Activated T-cell treated with anti-CD3 and anti-CD28 coated beads for 24 hours (primary cell): Measurements from ENCODE around the gene PPFIA4.
A peak's percentile ranks its signal among the peaks of the same experiment; 100 is the strongest.
"Not testable (repeated sequence)": the region's sequence is repeated elsewhere in the genome, so short reads cannot be mapped to it uniquely, and the experiment has no call there.

ENCODE experiments used
- DNase-seq: peaks from one replicate; pipeline ENCODE4 v3.0.0-alpha.2; 2020; ENCODE audit warnings: low read depth

Gene PPFIA4

DNA sequence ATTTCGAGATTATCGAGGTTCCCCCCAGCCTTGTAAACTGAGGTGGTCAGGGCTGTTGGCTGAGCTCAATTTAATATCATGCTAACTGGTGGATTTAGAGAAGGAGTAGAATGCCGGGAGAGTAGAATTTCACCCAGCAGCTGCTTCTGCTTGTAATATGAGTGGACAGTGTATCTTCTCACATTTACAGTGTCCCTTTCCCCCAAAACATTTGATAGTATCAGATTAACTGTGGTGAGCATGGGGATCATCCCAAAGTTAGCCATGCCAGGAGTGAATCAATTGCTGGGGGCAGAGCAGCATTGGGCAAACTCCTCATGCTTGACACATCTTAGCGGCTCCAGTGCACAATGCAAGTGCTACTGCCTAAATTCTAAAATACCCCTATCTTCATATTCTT lies 9.2 kb upstream of the PPFIA4 start:
- DNase-seq = no peak

DNA sequence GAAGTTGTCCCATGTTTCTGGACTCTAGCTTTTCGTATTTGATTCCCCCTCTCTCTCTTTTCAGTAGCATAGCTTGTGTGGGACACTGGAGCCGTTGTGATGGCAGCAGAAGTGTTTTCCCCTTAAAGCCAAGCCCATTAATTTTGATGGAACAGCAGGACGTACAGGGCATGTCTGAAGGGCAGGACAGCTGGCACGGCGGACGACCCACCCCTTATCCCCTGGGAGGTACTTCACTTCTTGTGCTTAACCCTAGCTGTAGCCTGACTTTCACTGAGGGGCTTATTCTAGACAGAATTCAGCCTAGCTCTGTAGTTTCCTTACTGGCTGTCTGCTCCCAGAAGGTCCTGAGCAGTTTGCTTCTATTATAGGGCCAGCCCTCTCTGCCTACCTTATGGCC lies 8.6 kb upstream of the PPFIA4 start:
- DNase-seq = no peak

DNA sequence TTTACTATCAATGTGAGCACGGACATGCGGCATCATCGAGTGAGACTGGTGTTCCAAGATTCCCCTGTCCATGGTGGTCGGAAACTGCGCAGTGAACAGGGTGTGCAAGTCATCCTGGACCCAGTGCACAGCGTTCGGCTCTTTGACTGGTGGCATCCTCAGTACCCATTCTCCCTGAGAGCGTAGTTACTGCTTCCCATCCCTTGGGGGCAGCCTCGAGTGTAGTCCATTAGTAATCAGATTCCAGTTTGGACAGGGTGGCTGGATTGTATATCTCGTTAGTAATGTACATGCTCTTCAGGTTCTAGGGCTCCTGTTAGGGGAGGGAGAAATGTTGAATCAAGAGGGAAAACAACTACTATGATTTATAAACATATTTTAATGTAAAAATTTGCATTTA lies 3.4 kb upstream of the PPFIA4 start:
- not testable (repeated sequence) for DNase-seq

DNA sequence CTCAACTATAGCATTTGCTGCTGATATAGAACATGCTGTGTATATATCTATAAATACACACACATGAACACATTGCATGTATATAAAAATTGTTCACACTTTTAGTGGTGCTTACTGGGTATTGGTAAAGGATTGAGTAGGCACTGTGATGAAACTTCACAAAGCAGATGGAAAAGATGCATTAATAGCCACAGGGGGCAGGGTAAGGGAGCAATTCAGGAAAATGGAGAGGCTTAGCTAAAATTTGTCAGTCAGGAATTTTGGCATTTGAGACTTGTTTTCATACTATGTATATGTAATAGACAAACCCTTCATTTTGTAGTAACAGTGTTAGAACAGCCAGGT lies 633 bp upstream of the PPFIA4 start:
- DNase-seq = no peak

DNA sequence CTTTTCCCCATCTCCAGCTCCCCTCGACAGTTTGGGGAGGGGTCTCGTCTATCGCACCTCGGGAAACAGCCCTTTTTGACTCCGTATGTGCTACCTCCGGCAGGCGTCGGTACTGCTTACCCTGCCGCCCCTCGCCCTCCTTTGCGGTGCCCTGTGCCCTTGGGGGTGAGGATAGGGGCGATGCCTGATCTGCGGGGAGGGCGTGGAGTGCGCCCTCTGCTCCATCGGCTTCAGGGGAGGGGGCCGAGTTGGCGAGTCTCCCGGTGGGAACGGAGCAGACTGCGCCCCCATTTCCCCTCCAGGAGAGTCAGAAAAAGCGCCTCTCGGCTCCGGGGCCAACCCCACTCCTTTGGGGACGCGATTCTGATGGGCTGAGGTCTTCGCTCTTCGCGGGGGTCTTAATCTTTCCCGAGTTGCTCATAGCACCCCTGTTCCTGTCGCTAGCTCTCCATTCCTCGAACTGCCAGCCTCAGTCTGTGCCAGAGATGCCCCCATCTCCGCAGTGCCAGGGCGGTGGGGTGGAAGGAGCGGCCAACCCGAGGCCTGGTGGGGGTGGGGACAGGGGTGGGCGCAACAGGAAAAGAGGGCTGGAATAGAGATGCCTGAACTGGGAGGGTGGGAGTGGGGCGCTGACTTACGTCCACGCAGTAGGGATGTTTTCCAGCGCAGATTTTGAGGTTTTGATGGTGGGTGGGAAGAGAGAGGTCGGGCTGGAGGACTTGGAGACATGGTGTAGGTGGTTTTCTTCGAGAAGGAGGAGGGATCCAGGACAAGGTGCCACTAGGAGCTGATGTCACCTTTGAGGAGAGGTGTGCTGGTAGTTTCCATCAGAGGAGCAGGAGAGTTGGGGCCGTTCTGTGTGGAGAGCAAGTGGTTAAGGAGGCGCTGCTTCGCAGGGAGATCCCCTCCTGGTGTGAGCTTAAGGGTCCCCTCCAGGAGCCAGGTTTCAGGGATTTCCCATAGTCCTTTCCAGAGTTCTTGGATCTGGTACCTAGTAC lies 674 bp downstream of the PPFIA4 start:
- DNase-seq = no peak

DNA sequence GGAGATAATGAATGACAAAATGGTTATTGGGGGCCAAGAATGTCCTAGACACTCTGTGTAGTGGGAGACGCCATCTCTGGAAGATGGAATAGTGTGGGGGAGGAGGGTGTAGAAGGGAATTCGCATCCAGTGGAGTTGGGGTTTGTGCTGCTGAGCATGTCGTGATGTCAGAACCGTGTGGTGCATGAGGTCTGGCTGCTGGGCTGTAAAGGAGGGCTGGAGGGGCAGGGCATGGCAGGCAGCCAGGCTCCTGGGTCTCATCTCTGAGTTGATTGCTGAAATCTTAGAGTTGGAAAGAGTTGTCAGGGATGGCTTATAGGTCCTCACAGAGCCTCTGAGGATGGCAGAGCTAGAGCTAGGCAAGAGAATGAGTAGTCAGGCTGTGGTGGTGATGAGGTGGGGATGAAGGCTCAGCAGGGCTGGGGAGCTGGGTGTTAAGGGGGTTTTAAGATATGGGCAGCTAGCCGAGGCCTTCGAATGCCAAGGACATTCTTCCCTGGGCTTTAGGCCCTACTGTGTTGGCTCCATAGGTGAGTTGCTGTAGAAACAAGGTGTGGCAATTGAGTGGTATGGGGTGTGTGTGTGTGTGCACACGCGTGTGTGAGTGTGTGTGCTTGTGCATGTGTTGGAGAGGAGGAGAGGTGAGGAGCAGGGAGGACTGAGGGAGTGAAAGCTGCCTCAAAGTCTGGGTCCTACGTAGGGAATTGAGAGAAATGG lies 1.9 kb downstream of the PPFIA4 start:
- no peak for DNase-seq

DNA sequence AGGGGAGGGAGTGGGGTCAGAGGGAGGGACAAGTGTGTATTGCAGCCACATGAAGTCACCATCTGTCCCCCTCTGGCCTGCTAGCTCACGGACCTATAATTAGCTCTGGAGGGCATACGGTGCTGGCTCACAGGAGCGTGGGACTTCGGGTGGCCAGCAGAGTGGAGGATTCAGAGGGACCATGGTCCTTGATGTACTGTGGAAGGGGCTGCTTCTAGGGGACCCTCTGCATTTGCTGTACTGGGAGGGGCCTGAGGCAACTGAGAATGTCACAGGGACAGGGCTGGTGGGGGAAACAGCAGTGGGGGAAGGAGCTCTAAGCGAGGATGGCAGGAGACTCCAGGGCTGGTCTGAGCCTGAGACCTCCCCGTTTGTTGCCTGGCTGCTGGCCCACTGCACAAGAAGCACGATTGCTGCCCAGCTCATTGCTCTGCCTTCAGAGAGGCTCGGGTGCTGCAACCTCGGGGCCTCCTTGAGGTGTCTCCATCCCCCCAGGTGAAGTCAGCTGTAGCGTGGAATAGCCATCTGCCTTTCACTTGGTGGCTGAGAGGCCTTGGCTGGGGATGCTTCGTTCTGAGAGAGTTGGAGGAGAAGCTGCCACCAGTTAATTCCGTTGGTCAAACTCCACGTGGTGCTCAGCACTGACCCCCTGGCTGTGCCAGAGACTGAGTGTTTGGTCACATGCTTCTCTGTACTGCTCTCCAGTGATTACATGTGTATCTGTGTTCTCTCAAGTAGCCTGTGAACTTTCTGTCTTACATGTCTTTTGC lies 2.7 kb downstream of the PPFIA4 start:
- no peak for DNase-seq

DNA sequence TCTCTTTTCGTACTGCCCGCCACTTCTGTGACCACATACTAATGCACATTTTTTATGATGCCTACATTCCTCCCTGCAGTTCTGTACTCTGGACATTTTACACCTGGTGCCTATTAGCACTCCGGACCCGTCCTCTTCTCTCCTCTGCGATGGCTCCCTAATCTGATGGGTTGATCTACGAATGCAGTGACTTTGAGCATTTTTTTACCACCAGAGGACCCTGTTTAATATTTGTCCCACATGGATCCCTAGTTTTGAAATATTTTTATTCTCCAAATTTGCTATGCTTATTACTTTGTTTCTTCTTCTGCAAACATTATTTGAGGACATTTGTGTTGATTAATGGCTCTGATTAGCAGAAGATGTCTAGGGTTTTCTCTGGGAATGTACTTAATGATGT lies 5.2 kb downstream of the PPFIA4 start:
- DNase-seq = no peak

DNA sequence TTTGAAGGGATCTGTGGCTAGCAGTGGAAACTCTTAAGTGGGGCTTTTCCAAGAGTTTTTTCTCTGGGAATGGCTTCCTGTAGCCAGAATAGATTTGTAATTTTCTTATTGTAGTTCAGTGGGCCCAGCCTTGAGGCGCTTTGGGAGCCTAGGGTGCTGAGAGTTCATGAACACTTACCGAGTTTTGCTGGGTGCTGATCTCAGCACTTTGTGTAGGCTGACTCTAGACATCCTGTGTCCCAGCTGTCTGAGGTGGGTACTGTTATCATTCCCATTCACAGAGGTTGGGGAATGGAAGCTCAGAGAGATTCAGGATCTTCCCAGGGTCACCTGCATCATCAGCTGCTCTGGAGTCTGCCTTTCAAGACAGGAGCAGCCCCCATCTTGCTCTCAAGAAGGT lies 7.0 kb downstream of the PPFIA4 start:
- no peak for DNase-seq

DNA sequence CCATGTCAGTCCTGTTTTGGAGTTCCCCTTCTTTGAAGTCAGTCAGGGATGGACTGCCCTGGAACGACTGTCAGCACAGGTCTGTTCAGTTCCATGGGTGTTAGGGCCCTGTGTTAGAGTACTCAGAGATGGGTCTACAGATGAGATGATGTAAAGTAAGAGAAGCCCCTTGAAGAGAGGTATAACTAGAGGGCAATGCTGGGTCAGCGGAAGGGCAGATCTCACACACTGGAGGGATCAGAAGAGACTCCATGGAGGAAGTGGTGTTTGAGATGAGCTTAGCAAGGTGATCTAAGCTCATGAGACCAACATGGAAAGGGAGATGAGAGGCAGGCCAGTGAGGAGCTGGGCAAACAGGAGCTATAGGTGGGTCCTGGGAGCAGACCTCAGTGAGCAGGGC lies 7.6 kb downstream of the PPFIA4 start:
- DNase-seq = no peak

DNA sequence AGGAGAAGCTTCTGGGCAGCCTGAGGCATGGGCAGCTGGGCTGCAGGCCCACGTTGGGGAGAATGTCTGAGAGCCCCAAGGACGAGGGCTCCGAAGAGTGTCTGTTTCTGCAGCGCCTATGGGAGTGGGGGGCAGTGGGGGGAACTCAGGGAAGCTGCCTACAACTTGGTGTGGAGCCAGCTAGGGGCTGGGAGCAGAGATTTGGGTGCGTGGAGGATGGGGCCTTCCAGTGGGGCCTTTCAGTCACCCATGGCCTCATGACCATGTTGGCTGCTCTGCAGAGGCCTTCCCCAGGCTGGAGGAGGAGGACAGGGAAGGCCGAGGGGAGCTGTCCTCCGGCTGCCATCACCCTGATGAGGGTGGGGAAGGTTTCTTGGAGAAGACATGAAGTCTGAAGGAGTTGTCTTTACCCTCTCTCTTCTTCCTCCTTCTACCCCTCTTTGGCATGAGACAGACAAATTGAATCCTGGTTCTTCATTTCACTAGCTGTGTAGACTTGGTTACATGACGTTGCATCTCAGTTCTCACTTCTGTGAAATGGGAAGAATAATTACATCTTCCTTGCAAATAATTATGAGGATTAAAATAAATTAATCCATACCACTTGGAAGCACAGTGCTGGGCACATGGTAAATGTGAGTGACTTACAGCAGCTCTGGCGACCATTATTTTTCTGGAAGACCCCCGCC lies 8.3 kb downstream of the PPFIA4 start:
- no peak for DNase-seq

DNA sequence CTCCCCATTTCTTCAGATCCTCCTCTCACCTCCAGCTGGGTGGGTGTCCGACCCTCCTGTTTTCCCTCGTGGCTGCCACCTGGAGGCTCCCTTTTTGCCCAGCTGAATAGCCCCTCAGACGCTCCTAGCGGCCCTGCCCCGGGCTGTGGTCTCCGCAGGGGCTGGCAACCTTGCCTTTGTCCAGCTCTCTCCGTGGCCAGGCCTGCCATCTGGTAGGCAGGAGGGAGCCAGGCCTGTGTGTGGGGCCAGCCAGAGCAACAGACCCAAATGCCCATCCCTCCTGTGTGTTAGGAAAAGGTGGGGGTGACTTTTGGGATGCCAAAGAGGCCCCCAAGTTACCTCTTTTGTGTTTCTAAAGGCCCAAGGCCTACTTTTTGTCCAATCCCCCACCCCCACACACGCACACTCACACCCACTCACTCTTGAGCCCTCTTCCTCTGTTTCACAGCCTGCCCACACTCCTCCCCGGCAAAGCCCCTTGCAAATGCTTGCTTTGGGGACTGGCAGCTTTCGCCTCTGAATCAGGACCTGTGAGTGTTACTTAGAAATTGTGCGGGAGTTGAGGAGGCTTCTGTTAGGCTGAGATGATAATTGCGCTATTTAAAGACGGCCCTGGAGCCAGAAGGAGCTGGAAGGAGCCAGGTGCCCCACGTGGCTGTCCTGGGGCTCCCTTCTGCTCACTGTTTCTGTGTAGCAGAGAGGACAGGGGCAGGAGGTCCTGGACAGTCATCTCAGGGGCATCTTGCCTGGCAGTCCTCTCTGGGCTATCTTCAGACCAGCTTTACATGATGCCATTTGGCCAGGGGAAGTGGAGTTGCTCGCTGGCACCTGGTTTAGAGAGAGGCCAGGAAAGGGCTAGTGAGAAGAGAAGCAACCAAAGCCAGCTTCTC lies 9.1 kb downstream of the PPFIA4 start:
- DNase-seq = no peak

DNA sequence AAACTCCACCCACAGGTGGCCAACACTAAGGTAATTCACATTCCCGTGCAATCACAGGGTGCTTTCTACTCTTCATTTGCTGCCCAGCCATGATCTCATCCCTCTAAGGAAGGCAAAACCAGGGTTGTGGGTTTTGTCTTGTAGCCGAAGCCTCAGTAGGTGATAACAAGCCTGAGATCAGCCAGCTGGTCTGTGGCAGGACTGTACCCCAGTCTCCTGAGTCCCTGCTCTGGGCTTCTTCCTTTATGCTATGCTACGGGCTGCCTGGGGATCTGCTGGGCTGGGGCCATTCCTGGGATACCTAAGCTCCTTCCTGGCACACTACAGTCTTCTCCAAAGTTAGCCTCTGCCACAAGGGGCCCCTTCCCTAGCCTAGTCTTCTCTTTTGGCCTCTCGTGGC lies 9.8 kb downstream of the PPFIA4 start:
- DNase-seq = no peak

DNA sequence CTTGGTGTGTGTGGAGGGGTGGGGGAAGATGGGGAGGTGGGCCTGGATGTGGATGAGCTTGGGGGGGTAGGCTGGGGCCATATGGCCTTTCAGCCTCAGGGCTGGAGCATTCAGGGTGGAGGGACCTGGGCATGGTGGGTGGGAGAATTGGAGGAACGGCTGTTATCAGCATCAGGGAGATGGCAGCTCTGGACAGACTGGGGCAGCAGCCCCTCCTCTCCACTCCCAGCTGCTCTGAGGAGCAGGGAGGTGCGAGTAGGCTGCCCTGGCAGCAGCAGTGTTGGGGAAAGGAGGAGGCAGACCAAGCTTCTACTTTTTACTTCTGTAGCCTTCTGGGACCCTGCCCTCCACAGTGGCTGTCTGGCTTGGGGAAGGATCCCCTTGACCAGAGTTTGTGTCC lies 10.2 kb downstream of the PPFIA4 start:
- DNase-seq = no peak

DNA sequence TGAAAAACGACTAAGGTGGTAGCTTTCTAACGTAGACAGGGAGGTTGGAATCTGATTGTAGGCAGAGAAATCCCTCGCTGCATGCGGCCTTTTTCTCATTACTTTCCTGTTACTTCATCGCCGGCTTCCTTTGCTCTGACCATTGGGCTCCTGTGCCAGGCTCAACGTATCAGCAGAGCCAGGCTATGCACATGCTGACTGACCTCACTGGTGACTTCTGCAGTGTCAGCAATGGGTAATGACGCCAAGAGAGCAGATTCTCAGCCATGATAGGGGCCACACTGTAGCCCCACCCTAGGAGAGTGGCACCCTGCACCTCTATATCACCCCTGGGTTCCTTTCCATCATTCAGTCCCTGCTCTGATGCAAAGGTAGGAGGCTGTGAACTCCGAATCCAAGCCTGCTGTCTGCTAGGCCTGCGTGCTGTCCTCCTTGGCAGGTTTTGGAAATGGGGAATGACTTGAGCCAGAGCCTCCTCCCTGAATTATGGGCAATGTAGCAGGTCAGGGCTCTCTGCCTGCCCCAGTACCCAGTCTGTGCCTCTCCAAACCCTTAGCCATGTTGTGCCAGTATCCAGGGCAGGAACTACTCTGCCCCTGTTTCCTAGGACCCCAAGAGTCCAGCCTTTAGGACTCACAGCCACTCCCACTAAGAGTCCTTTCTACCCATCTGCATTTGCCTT lies 11.4 kb downstream of the PPFIA4 start:
- DNase-seq = no peak

DNA sequence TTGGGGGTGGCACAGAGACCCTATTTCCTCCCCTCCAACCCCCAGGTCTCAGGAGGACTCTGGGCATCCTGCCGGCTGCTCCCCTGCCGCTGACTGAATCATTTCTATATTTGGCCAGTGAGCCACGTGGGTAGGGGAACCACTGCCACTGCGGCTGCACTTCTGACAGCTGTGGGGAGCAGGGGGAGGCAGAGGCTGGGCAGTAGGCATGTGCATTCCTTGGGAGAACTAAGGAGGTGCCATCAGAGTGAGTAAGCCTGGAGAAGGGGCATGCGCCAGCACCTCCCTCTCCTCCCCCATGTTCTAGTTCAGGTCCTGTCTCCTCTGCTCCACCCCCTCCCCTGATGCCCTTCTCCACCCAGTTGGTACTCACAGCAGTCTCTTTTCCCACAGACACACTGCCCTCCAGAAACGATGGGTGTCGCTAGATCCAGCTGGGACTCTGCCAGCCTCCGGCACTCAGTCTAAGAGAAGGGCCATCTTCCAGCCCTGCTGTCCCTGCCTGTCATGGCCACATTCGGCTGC lies 12.0 kb downstream of the PPFIA4 start:
- no peak for DNase-seq

DNA sequence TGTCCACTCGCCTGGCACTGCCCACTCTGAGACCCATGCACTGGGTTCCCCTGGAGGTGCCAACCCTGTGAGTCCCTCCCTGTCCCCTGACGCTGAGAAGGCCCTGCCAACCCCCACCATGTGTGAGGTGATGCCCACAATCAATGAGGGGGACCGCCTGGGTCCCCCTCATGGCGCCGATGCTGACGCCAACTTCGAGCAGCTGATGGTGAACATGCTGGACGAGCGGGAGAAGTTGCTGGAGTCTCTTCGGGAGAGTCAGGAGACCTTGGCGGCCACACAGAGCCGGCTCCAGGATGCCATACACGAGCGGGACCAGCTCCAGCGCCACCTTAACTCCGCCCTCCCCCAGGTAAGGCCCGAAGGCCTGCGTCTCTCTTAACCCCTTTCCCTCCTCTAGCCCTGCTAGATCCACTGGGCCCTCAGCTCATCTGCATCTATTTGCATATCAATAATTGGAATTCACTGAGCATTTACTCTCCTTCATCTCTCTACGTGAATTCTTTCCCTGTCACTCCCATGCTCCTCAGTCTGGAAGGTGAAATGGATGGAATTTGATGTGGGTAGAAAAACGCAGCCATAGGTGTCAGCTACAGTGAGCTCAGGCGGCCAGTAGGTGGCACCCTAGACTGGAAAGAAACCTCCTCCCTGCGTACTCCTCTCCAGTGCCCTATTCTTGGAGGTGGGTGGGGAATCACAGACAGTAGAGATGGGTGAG lies 12.8 kb downstream of the PPFIA4 start:
- DNase-seq = peak; percentile 54

DNA sequence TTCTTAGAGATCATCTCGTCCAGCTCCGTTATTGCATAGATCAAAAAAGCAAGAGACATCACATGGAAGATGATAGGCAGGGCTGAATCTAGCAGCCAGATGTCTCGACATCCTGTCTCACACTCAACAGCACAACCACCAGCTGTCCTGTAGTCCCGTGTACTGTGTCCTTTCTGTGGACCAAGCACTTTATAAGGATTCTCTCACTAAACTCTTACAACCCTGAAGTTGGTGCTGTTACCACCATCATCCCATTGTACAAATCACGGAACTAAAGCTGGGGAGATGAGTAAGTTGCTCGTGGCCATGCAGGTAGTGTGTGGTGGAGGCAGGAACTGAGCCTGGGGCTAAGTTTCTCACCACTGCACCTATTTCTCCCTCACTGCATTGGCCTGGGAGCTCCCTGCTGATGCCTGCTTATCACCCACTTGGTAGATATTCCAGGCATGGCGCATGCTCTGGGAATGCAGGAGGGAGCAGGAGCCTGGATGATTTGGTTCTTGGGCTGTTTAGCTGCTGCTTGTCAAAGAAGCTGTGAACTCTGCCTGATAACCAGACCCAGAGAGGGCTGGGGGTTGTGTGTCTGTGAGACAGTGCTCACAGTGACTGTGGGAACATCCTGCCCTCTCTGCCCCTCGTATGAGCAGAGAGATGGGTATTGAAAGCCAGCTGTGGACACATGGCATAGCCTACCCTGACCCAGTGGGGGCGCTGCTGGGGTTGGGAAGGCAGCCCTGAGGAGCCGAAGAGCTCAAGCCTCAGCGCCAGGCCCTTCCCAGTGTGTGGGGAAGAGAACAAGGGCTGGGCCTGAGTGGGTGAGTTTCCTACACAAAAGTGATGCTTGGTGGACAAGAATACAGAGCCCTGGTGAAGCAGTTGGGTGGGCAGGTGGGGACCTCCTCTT lies 13.6 kb downstream of the PPFIA4 start:
- DNase-seq = no peak
